GM12872 (cell line): Measurements from ENCODE around the gene CCDC57.

ENCODE experiments used
- TF ChIP-seq, protein P1 (sequence below): IDR thresholded peaks from 3 replicates; pipeline ENCODE4 v1.5.1; 2011; ENCODE audit warnings: low read depth, mild to moderate bottlenecking, low read length, moderate library complexity; ENCODE audit not compliant: insufficient read depth

CCDC57 gene

DNA sequence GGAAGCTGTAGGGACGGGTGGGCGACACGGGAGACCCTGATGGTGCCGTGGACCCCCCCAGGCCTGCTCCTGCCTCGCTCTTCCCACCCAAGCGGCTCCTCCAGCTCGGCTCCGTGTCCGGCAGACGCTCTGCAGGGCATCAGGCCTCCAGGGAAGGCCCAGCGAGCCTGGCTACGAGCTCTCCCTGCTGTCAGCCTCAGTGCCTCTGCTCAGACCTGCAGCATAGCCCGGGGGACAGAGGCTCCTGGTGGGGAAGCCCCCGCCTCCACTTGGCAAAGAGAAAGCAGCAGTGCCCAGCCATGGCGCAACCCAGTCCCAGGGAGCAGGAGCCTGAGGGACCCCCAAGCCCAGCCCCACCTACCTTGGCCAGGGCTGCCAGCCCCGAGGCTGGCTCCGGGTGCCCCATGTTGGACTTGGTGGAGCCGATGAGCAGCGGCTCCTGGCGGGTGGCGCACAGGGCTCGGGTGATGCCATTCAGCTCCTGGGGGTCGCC is 120.5 kb downstream of the CCDC57 start:
- TF ChIP-seq, protein P1, sequence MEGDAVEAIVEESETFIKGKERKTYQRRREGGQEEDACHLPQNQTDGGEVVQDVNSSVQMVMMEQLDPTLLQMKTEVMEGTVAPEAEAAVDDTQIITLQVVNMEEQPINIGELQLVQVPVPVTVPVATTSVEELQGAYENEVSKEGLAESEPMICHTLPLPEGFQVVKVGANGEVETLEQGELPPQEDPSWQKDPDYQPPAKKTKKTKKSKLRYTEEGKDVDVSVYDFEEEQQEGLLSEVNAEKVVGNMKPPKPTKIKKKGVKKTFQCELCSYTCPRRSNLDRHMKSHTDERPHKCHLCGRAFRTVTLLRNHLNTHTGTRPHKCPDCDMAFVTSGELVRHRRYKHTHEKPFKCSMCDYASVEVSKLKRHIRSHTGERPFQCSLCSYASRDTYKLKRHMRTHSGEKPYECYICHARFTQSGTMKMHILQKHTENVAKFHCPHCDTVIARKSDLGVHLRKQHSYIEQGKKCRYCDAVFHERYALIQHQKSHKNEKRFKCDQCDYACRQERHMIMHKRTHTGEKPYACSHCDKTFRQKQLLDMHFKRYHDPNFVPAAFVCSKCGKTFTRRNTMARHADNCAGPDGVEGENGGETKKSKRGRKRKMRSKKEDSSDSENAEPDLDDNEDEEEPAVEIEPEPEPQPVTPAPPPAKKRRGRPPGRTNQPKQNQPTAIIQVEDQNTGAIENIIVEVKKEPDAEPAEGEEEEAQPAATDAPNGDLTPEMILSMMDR, result no peak

DNA sequence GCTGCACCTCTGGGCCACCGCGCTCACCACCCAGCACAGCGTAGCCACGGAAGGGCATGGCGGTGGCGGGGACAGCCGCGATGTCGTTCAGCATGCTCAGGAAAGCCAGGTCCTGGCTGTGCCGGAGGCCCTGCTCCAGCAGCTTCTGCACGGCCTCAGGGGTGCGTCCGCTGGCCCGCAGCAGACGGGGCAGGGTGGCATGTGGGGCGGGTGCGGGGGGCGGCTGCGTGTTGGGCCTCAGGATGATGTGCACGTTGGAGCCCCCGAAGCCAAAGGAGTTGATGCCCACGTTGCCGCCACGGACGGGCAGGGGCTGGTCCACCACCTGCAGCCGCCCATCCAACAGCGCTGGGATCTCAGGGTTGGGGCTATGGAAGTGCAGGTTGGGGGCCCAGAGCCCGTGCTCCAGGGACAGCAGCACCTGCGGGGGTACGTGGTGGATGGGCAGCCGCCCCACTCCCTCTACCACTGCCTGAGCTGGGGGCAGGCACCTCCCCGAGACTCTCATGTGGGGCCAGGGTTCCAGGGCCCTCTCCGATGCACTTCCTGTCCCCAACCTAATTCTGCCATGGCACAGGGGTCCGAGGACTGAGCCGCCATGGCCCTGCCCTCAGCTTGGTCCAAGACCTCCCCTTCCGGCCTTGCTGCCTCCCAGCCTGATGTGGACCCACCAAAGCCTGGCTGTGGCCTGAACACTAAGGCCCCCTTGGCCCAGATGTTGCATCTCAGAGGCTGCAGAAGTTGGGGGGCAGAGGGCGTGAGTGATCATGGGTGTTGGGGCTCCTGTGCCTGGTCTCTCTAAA is 121.2 kb downstream of the CCDC57 start:
- TF ChIP-seq, protein P1, result no peak

DNA sequence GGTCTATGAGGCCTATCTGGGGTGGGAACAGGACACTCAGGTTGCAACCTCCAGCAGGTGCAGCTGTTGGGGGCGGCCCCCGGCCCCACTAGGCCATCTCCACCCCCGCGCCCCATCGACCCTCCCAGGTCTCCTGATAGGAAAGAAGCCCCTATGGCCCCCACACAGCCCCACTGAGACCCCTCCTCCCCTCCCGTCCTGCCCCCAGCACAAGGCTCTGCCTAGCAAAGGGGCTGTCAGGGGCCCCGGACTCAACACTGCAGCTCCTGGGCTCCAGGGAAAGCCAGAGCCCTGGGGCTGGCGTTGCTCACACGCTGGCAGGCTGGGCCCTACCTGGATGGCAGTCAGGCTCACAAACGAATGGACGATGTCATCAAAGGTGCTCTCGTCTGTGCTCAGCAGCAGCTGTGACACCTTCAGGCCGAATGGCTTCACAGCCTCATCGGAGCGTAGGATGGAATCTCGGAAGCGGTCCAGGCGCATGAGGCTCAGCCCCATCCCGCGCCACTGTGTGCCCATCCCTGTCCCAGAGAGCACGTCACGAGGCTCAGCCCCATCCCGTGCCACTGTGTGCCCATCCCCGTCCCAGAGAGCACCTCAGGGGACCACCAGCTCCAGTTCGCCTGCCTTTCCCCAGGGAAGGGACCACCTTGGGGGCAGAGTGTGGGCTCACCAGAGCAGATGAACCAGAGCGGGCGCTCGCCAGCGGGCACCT is 121.9 kb downstream of the CCDC57 start:
- TF ChIP-seq, protein P1, result no peak

DNA sequence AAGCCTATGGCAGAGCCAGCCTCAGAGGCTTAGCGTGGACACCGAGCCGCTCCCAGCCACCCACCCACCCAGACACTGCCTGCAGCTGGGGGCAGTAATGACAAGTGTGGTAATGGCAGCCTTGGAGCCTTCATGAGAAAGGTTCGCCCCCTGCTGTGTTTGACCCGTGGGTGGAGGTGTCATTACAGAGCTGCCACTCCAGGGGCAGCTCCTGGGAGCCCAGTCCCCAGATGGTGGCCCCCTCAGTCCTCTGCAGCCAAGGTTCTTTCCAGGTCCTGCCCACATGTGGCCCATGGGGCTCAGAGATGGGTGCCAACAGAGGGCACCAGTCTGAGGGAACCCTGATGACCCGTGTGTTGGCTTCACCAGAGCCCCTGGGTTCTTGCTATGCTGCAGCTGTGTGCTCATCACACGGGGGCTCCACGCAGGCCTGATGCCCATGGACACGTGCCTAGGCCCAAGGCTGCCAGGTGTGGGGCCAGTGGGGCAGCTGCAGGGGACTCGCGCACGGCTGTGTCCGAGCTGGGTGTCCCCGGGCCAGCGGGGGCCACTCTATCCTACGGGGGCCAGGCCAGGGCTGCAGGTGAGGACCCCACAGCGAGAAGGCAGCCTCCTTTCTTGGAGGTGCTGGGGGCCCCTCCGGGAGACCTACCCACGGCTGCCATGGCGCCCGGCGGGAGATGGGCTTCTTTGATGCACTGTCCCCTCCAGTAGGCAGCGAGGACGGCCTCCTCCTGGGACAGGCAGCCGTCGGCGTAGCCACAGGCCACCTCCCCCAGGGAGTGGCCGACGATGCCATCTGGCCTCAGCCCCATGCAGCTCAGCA is 122.7 kb downstream of the CCDC57 start:
- TF ChIP-seq, protein P1, result no peak

DNA sequence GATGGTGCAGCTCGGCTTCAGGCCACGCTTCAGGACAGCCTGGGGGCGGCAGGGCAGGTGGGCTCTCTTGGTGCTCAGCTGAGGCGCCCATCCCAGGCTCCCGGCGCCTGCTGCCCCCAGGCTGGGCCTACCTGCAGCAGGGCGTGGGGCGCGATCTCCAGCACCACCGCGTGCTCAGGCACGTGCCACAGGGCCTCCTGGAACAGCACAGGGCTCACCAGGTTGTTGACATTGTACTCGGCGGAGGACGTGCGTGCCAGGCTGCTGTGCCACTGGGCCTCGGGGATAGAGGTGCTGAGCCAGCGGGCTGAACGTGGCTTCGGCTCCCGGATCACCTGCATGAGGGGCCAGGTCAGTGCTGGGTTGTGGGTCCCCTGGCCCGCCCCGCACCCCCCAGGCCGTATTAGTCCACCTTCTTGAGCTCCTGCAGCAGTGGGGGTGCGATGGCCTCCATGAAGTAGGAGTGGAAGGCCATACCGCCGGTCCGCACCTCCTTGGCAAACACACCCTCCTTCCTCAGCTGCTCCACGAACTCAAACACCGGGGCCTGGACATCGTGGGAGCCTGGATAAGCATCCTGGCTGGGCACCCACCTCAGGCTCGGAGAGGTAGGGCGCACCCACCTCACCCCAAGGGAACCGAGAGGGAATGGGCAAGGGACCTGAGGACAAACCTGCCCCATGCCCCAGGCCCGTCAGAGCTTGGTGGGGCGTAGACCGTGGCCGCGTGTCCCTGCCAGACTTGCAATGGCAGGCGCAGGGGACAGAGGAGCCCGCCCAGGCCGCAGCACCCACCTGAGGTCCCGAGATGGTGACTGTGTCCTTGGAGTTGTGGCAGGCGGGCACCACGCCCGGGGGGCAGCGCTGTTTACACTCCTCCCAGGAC is 123.6 kb downstream of the CCDC57 start:
- TF ChIP-seq, protein P1, result no peak

DNA sequence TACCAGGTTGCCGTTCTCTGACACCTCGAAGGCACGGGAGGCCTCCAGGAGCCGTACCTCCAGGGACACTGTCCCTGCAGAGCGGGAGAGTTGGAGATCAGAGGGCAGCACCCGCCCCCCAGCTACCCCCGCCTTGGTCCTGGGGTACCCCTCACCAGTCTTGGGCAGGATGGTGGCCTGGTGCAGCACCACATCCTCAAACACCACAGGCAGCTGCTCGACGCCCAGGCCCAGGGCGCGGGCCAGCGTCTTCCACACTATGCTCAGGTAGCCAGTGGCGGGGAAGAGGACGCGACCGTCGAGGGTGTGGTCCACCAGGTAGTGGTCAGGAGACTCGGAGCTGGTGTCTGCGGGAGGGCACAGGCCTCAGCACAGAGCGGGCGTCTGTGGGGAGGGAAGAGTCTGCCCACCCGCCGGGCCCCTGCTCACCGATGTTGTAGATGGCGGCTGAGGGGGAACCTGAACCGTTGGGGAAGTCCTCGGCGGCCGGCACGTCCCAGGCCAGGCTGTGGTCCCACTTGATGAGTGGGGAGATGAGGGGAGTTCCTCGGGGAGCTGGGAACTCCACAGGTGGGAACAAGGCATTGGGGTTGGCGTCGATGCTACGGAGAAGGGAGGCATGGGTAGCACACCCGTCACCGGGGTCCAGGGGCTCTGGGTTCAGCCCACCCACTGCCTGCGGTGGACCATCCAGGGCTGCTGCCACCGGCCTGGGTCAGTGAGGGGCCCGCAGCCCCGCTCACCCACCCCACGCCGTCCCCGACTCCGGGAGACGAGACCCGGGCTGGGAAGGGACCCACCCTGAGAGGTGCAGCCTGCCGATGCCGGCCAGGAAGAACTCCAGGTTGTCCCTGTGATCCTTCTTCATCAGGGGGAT is 124.4 kb downstream of the CCDC57 start:
- TF ChIP-seq, protein P1, result no peak
